HepG2 (cell line): ENCODE data around the gene ECHS1. TPM values are rescaled to one million over a fixed set of nuclear protein-coding genes. Genes with fewer than 3 reads are reported as not detected.

Experiments used
- AGO1 ChIP-seq: fragments of 200-400 bp; formaldehyde crosslinking; IDR thresholded peaks from 2 replicates; pipeline ENCODE4 v1.6.1; 2017; ENCODE audit warnings: mild to moderate bottlenecking, low read depth, low read length, moderate library complexity; ENCODE audit not compliant: poor library complexity, severe bottlenecking
- CAMTA2 ChIP-seq: sonication (generic); formaldehyde crosslinking; IDR thresholded peaks from 2 replicates; pipeline ENCODE4 v1.4.0; 2020; ENCODE audit warnings: mild to moderate bottlenecking, missing genetic modification reagents, borderline replicate concordance
- DDIT3 ChIP-seq: sonication (generic); formaldehyde crosslinking; IDR thresholded peaks from 2 replicates; pipeline ENCODE4 v1.4.0; 2020; ENCODE audit warnings: mild to moderate bottlenecking, missing genetic modification reagents
- GATA4 ChIP-seq: sonication (generic); IDR thresholded peaks from 2 replicates; pipeline ENCODE4 v1.6.1; 2016; ENCODE audit warnings: antibody characterized with exemption, low read depth, borderline replicate concordance
- HNF4A ChIP-seq: sonication (generic); formaldehyde crosslinking; IDR thresholded peaks from 2 replicates; pipeline ENCODE4 v1.4.0; 2020; ENCODE audit warnings: missing genetic modification reagents
- JUND ChIP-seq: sonication (generic); formaldehyde crosslinking; IDR thresholded peaks from 2 replicates; pipeline ENCODE4 v1.8.0; 2022; ENCODE audit warnings: mild to moderate bottlenecking, missing genetic modification reagents
- KDM2A ChIP-seq: sonication (generic); formaldehyde crosslinking; IDR thresholded peaks from 2 replicates; pipeline ENCODE4 v1.4.0; 2020; ENCODE audit warnings: low read depth, missing genetic modification reagents, borderline replicate concordance
- KLF16 ChIP-seq, 2 experiments: sonication (generic) in 1 of 2; formaldehyde crosslinking in 1 of 2; IDR thresholded peaks; 2 replicates each; pipeline versions ENCODE4 v1.6.1 to v1.8.0; 2016 to 2023; ENCODE audit warnings: missing genetic modification reagents in 2 of 2, missing compliant biosample characterization in 1 of 2
- MLLT10 ChIP-seq: sonication (generic); formaldehyde crosslinking; IDR thresholded peaks from 2 replicates; pipeline ENCODE4 v1.4.0; 2020; ENCODE audit warnings: missing genetic modification reagents
- MXD1 ChIP-seq: sonication (generic); formaldehyde crosslinking; IDR thresholded peaks from 2 replicates; pipeline ENCODE4 v1.4.0; 2020; ENCODE audit warnings: mild to moderate bottlenecking, missing genetic modification reagents
- NR2F2 ChIP-seq: IDR thresholded peaks from 2 replicates; pipeline ENCODE4 v1.6.1; 2012; ENCODE audit warnings: low read depth, inconsistent platforms, borderline replicate concordance
- RFX3 ChIP-seq: IDR thresholded peaks from 2 replicates; pipeline ENCODE4 v1.6.1; 2016; ENCODE audit warnings: missing biosample characterization, missing genetic modification reagents
- TARDBP ChIP-seq: sonication (generic); formaldehyde crosslinking; IDR thresholded peaks from 2 replicates; pipeline ENCODE4 v1.8.0; 2022; ENCODE audit warnings: mild to moderate bottlenecking, missing genetic modification reagents
- TSC22D2 ChIP-seq: sonication (generic); formaldehyde crosslinking; IDR thresholded peaks from 2 replicates; pipeline ENCODE4 v1.5.1; 2020; ENCODE audit warnings: missing genetic modification reagents, mild to moderate bottlenecking, borderline replicate concordance
- ZNF136 ChIP-seq: sonication (generic); formaldehyde crosslinking; IDR thresholded peaks from 2 replicates; pipeline ENCODE4 v1.8.1; 2022; ENCODE audit warnings: low read depth, mild to moderate bottlenecking, moderate library complexity, missing genetic modification reagents
- ZNF496 ChIP-seq: sonication (generic); formaldehyde crosslinking; IDR thresholded peaks from 2 replicates; pipeline ENCODE4 v1.8.1; 2023; ENCODE audit warnings: mild to moderate bottlenecking, moderate library complexity, missing genetic modification reagents; ENCODE audit not compliant: insufficient replicate concordance
- ZNF607 ChIP-seq: sonication (generic); formaldehyde crosslinking; IDR thresholded peaks from 2 replicates; pipeline ENCODE4 v1.5.1; 2020; ENCODE audit warnings: missing genetic modification reagents, mild to moderate bottlenecking, borderline replicate concordance
- polyA plus RNA-seq, 8 experiments: library from polyadenylated mRNA; depleted of rRNA in 3 of 8; stranded (reverse) in 7 of 8; unstranded in 1 of 8; fragments of >200 nt; fragmentation: Illumina TruSeq in 4 of 8; extraction: Trizol in 4 of 8; gene quantifications; 2 replicates each; pipeline versions ENCODE4 v1.2.1 to v1.2.3, GENCODE V29; 2011 to 2016; ENCODE audit warnings: low read depth in 4 of 8, missing spikeins in 1 of 8, mixed read lengths in 1 of 8; ENCODE audit not compliant: insufficient read depth in 1 of 8
- total RNA-seq, 5 experiments: library from RNA; depleted of rRNA; stranded (reverse); fragments of >200 nt; fragmentation: Illumina TruSeq; extraction: Trizol; gene quantifications; 2 replicates each; pipeline ENCODE4 v1.2.3, GENCODE V29; 2016; ENCODE audit warnings: low read depth in 1 of 5
- TF ChIP-seq, protein P1 (sequence below): sonication (generic); formaldehyde crosslinking; IDR thresholded peaks from 2 replicates; pipeline ENCODE4 v1.4.0; 2020; ENCODE audit warnings: missing genetic modification reagents
- TF ChIP-seq, protein P2 (sequence below): sonication (generic); formaldehyde crosslinking; IDR thresholded peaks from 2 replicates; pipeline ENCODE4 v1.5.0; 2020; ENCODE audit warnings: missing genetic modification reagents
- TF ChIP-seq, protein P3 (sequence below): sonication (generic); formaldehyde crosslinking; IDR thresholded peaks from 2 replicates; pipeline ENCODE4 v1.4.0; 2020; ENCODE audit warnings: missing genetic modification reagents, borderline replicate concordance

The ECHS1 gene
- total and polyA plus RNA-seq, 2 of the 13 experiments (the other 11 are each of a cell fraction or from before 2014, with no cell fraction given), result 32.7 to 195 TPM

GRCh38 chr10:133347710-133348517 lies 25.2 kb downstream of the ECHS1 start (continued):
- peak; percentile 92 for TF ChIP-seq JUND (CRISPR knock-in tag)
- no peak for TF ChIP-seq CAMTA2
- TF ChIP-seq TARDBP, result peak; percentile 29; the same call in 1 of the 2 replicates
- no peak for TF ChIP-seq TSC22D2 (CRISPR knock-in tag)
- TF ChIP-seq KLF16 (CRISPR knock-in tag; IDR thresholded peaks at IDR 0.05), result no peak
- TF ChIP-seq HNF4A (CRISPR knock-in tag), result peak; percentile 85
- no peak for TF ChIP-seq RFX3
- TF ChIP-seq ZNF607, result 0 out of 2 replicates have a peak, but pooled peaks have one; percentile 44
- TF ChIP-seq DDIT3 (CRISPR knock-in tag), result no peak
- peak; percentile 93 for TF ChIP-seq AGO1
- TF ChIP-seq, protein P1, sequence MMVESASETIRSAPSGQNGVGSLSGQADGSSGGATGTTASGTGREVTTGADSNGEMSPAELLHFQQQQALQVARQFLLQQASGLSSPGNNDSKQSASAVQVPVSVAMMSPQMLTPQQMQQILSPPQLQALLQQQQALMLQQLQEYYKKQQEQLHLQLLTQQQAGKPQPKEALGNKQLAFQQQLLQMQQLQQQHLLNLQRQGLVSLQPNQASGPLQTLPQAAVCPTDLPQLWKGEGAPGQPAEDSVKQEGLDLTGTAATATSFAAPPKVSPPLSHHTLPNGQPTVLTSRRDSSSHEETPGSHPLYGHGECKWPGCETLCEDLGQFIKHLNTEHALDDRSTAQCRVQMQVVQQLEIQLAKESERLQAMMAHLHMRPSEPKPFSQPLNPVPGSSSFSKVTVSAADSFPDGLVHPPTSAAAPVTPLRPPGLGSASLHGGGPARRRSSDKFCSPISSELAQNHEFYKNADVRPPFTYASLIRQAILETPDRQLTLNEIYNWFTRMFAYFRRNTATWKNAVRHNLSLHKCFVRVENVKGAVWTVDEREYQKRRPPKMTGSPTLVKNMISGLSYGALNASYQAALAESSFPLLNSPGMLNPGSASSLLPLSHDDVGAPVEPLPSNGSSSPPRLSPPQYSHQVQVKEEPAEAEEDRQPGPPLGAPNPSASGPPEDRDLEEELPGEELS (CRISPR knock-in tag), result peak; percentile 19; the same call in 1 of the 2 replicates
- peak; percentile 90 for TF ChIP-seq NR2F2
- TF ChIP-seq, protein P2, sequence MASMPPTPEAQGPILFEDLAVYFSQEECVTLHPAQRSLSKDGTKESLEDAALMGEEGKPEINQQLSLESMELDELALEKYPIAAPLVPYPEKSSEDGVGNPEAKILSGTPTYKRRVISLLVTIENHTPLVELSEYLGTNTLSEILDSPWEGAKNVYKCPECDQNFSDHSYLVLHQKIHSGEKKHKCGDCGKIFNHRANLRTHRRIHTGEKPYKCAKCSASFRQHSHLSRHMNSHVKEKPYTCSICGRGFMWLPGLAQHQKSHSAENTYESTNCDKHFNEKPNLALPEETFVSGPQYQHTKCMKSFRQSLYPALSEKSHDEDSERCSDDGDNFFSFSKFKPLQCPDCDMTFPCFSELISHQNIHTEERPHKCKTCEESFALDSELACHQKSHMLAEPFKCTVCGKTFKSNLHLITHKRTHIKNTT (CRISPR knock-in tag), result no peak
- no peak for TF ChIP-seq ZNF496 (CRISPR knock-in tag)
- TF ChIP-seq GATA4, result no peak
- TF ChIP-seq KDM2A (CRISPR knock-in tag), result peak; percentile 75; the same call in 1 of the 2 replicates
- TF ChIP-seq MLLT10 (CRISPR knock-in tag), result no peak
- peak; percentile 46; the same call in 1 of the 2 replicates for TF ChIP-seq MXD1 (CRISPR knock-in tag)
- TF ChIP-seq ZNF136 (CRISPR knock-in tag), result 0 out of 2 replicates have a peak, but pooled peaks have one; percentile 52
- TF ChIP-seq, protein P3, sequence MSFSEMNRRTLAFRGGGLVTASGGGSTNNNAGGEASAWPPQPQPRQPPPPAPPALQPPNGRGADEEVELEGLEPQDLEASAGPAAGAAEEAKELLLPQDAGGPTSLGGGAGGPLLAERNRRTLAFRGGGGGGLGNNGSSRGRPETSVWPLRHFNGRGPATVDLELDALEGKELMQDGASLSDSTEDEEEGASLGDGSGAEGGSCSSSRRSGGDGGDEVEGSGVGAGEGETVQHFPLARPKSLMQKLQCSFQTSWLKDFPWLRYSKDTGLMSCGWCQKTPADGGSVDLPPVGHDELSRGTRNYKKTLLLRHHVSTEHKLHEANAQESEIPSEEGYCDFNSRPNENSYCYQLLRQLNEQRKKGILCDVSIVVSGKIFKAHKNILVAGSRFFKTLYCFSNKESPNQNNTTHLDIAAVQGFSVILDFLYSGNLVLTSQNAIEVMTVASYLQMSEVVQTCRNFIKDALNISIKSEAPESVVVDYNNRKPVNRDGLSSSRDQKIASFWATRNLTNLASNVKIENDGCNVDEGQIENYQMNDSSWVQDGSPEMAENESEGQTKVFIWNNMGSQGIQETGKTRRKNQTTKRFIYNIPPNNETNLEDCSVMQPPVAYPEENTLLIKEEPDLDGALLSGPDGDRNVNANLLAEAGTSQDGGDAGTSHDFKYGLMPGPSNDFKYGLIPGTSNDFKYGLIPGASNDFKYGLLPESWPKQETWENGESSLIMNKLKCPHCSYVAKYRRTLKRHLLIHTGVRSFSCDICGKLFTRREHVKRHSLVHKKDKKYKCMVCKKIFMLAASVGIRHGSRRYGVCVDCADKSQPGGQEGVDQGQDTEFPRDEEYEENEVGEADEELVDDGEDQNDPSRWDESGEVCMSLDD (CRISPR knock-in tag), result peak; percentile 39; the same call in 1 of the 2 replicates
